H9 (cell line): ENCODE data around the gene SRD5A3. TPM values are rescaled to one million over a fixed set of nuclear protein-coding genes. Genes with fewer than 3 reads are reported as not detected.

Experiments used
- DNase-seq: peaks from one replicate; pipeline ENCODE4 v3.0.0-alpha.2; 2017
- H2AFZ ChIP-seq: one replicate; pipeline ENCODE4 v1.6.1; 2013; ENCODE audit warnings: mild to moderate bottlenecking, low read length, control low read depth, moderate library complexity
- H2AK5ac ChIP-seq: 2 replicates; pipeline ENCODE4 v1.6.1; 2013; ENCODE audit warnings: low read length, control low read depth, mixed read lengths; ENCODE audit not compliant: insufficient read length
- H2BK120ac ChIP-seq: one replicate; pipeline ENCODE4 v1.6.1; 2013; ENCODE audit warnings: low read depth, mild to moderate bottlenecking, low read length, control low read depth, inconsistent platforms; ENCODE audit not compliant: poor library complexity, severe bottlenecking
- H2BK12ac ChIP-seq: 2 replicates; pipeline ENCODE4 v1.6.1; 2013; ENCODE audit warnings: low read length, control low read depth, mixed read lengths, low read depth; ENCODE audit not compliant: insufficient read length
- H2BK15ac ChIP-seq: 2 replicates; pipeline ENCODE4 v1.6.1; 2013; ENCODE audit warnings: low read depth, low read length, control low read depth
- H2BK20ac ChIP-seq: one replicate; pipeline ENCODE4 v1.6.1; 2013; ENCODE audit warnings: low read depth, mild to moderate bottlenecking, low read length, control low read depth, inconsistent platforms; ENCODE audit not compliant: poor library complexity, severe bottlenecking
- H2BK5ac ChIP-seq: 2 replicates; pipeline ENCODE4 v1.6.1; 2013; ENCODE audit warnings: low read length, control low read depth, mixed read lengths; ENCODE audit not compliant: insufficient read length
- H3K14ac ChIP-seq: 2 replicates; pipeline ENCODE4 v1.6.1; 2013; ENCODE audit warnings: low read length, control low read depth; ENCODE audit not compliant: insufficient read depth
- H3K18ac ChIP-seq: 2 replicates; pipeline ENCODE4 v1.6.1; 2013; ENCODE audit warnings: low read depth, mild to moderate bottlenecking, mixed read lengths, low read length, control low read depth; ENCODE audit not compliant: insufficient read length
- H3K23ac ChIP-seq: 2 replicates; pipeline ENCODE4 v1.6.1; 2013; ENCODE audit warnings: low read length, control low read depth, mixed read lengths, low read depth; ENCODE audit not compliant: insufficient read length
- H3K23me2 ChIP-seq: 2 replicates; pipeline ENCODE4 v1.6.1; 2013; ENCODE audit warnings: low read depth, mild to moderate bottlenecking, mixed read lengths, low read length, control low read depth; ENCODE audit not compliant: insufficient read length, poor library complexity, severe bottlenecking
- H3K27ac ChIP-seq: 2 replicates; pipeline ENCODE4 v1.5.1; 2013; ENCODE audit warnings: low read length, control low read depth, mixed read lengths, low read depth; ENCODE audit not compliant: insufficient read length
- H3K27me3 ChIP-seq: 2 replicates; pipeline ENCODE4 v1.6.1; 2013; ENCODE audit warnings: low read length, control low read depth, inconsistent platforms; ENCODE audit not compliant: insufficient read depth
- H3K4ac ChIP-seq: 2 replicates; pipeline ENCODE4 v1.6.1; 2013; ENCODE audit warnings: low read depth, mild to moderate bottlenecking, control low read depth, inconsistent platforms, low read length, moderate library complexity
- H3K4me1 ChIP-seq: 2 replicates; pipeline ENCODE4 v1.6.1; 2013; ENCODE audit warnings: low read length, control low read depth, inconsistent platforms; ENCODE audit not compliant: insufficient read depth
- H3K4me2 ChIP-seq: 2 replicates; pipeline ENCODE4 v1.6.1; 2013; ENCODE audit warnings: low read length, control low read depth, mixed read lengths; ENCODE audit not compliant: insufficient read length, insufficient read depth
- H3K56ac ChIP-seq: 2 replicates; pipeline ENCODE4 v1.6.1; 2013; ENCODE audit warnings: low read depth, mild to moderate bottlenecking, mixed read lengths, low read length, control low read depth; ENCODE audit not compliant: insufficient read length
- H3K79me1 ChIP-seq: 2 replicates; pipeline ENCODE4 v1.6.1; 2013; ENCODE audit warnings: low read depth, mild to moderate bottlenecking, moderate library complexity, low read length, control low read depth, inconsistent platforms; ENCODE audit not compliant: insufficient read depth, poor library complexity, severe bottlenecking
- H3K79me2 ChIP-seq: 2 replicates; pipeline ENCODE4 v1.6.1; 2013; ENCODE audit warnings: low read length, control low read depth, inconsistent platforms; ENCODE audit not compliant: insufficient read depth
- H3K9ac ChIP-seq: 2 replicates; pipeline ENCODE4 v1.6.1; 2013; ENCODE audit warnings: low read length, control low read depth, mixed read lengths; ENCODE audit not compliant: insufficient read length; ENCODE audit errors: extremely low read depth
- H3K9me3 ChIP-seq: one replicate; pipeline ENCODE4 v1.6.1; 2013; ENCODE audit warnings: low read depth, low read length, inconsistent platforms; ENCODE audit not compliant: control insufficient read depth
- H3T11ph ChIP-seq: one replicate; pipeline ENCODE4 v1.6.1; 2013; ENCODE audit warnings: mild to moderate bottlenecking, low read length, control low read depth, inconsistent platforms
- H4K20me1 ChIP-seq: one replicate; pipeline ENCODE4 v1.6.1; 2013; ENCODE audit not compliant: control insufficient read depth, insufficient read length, insufficient read depth
- H4K5ac ChIP-seq: 2 replicates; pipeline ENCODE4 v1.6.1; 2013; ENCODE audit warnings: low read depth, mild to moderate bottlenecking, mixed read lengths, low read length, control low read depth; ENCODE audit not compliant: insufficient read length
- H4K8ac ChIP-seq: replicated peaks from 2 replicates; pipeline ENCODE4 v1.6.1; 2013; ENCODE audit warnings: low read length, control low read depth, mixed read lengths, low read depth; ENCODE audit not compliant: insufficient read length
- H4K91ac ChIP-seq: 2 replicates; pipeline ENCODE4 v1.6.1; 2013; ENCODE audit warnings: low read depth, mild to moderate bottlenecking, moderate library complexity, mixed read lengths, low read length, control low read depth; ENCODE audit not compliant: insufficient read length
- H3K27ac Mint-ChIP-seq, 3 experiments: 2 replicates in 2 of 3; 3 replicates in 1 of 3; pipeline ENCODE4 v1.8.0; 2020 to 2021; ENCODE audit warnings: mixed read lengths in 3 of 3, mild to moderate bottlenecking in 1 of 3, moderate library complexity in 1 of 3
- H3K27me3 Mint-ChIP-seq: 2 replicates; pipeline ENCODE4 v1.8.0; 2021; ENCODE audit warnings: low read depth, mild to moderate bottlenecking, moderate library complexity, mixed read lengths
- H3K36me3 Mint-ChIP-seq, 3 experiments: 2 replicates in 2 of 3; 3 replicates in 1 of 3; pipeline ENCODE4 v1.8.0; 2020 to 2021; ENCODE audit warnings: low read depth in 3 of 3, mixed read lengths in 3 of 3; ENCODE audit not compliant: insufficient read depth in 1 of 3
- H3K4me1 Mint-ChIP-seq, 2 experiments: 2 replicates each; pipeline ENCODE4 v1.8.0; 2020; ENCODE audit warnings: mixed read lengths in 2 of 2
- H3K4me3 Mint-ChIP-seq, 2 experiments: 2 replicates in 1 of 2; 3 replicates in 1 of 2; pipeline ENCODE4 v1.8.0; 2020 to 2021; ENCODE audit warnings: mild to moderate bottlenecking in 2 of 2, mixed read lengths in 2 of 2, moderate library complexity in 1 of 2
- H3K9me3 Mint-ChIP-seq, 2 experiments: 2 replicates in 1 of 2; 3 replicates in 1 of 2; pipeline ENCODE4 v1.8.0; 2020; ENCODE audit warnings: mild to moderate bottlenecking in 2 of 2, mixed read lengths in 2 of 2, moderate library complexity in 1 of 2
- CTCF ChIP-seq: fragments of 200-600 bp; sonication (generic); conservative IDR thresholded peaks from 3 replicates; pipeline ENCODE4 v1.8.0; 2021; ENCODE audit warnings: antibody characterized with exemption, mild to moderate bottlenecking
- total RNA-seq: library from RNA; stranded (reverse); gene quantifications from 2 replicates; pipeline ENCODE4 v1.2.1, GENCODE V29; 2021

SRD5A3 gene
- total RNA-seq, 1 experiment from 2014 or later, result 35.0 TPM

GRCh38 chr4:55351824-55352223, 5.8 kb downstream of the SRD5A3 start:
- Histone ChIP-seq H2BK15ac (no peak overlapping the region), H4K5ac (no peak overlapping the region), H4K91ac (no peak overlapping the region), H3K14ac (no peak overlapping the region), H2BK12ac (no peak overlapping the region), H2AFZ (no peak overlapping the region), H3K79me2 (no peaks in the 10 kb centered on the region), H2BK20ac (no peak overlapping the region), H3K27ac (no peak overlapping the region), H2BK120ac (no peak overlapping the region), H2BK5ac (no peak overlapping the region), H4K8ac (no peak overlapping the region), H3K18ac (no peak overlapping the region), H3K4ac (no peak overlapping the region), H4K20me1 (no peaks in the 10 kb centered on the region), H3K9me3 (no peaks in the 10 kb centered on the region), H3K4me1 (no peaks in the 10 kb centered on the region), H3K4me2 (no peak overlapping the region), H3K9ac (no peak overlapping the region), H3K23ac (no peak overlapping the region), H2AK5ac (no peak overlapping the region), H3K79me1 (no peaks in the 10 kb centered on the region), H3K56ac (no peak overlapping the region), H3K23me2 (no peaks in the 10 kb centered on the region), H3T11ph (no peak overlapping the region), H3K27me3 (no peaks in the 10 kb centered on the region)
- no peak for TF ChIP-seq CTCF
- no peak for DNase-seq
- no peaks in the 10 kb centered on the region; the same call in 1 of the 2 replicates for H3K27me3 Mint-ChIP-seq
- H3K27ac Mint-ChIP-seq, result no peak overlapping the region
- peaks cover 4 to 9% of the 10 kb centered on the region in 2 experiments; a peak in 4 of 5 replicates for H3K9me3 Mint-ChIP-seq
- H3K36me3 Mint-ChIP-seq, result peaks cover 27 to 32% (median 29%) of the 10 kb centered on the region in 3 experiments
- H3K4me1 Mint-ChIP-seq, result peaks cover 15 to 17% of the 10 kb centered on the region in 2 experiments
- no peak overlapping the region for H3K4me3 Mint-ChIP-seq
